GM12801 (cell line): ENCODE measurements around the gene PCNP.

ENCODE experiments used
- TF ChIP-seq, protein P1 (sequence below): IDR thresholded peaks from one replicate; pipeline ENCODE4 v1.5.1; 2011; ENCODE audit warnings: control low read depth; ENCODE audit not compliant: insufficient read length; ENCODE audit errors: extremely low read depth

The PCNP gene

DNA sequence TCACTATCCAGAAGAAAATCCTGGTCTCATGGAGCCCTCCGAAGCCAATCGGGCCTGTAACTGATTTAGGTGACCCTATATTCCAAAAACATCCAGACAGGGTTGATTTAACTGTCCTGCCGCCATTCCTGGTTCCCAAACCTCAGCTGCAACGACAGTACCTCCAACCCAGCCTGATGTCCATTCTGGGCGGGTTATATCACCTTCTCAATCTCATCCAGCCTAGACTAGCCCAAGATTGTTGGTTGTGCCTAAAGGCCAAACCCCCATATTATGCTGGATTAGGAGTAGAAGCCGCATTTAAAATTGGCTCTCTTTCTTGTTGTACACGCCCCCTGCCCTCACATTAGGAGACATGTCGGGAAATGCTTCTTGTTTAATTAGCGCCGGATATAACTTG is 66.3 kb downstream of the PCNP start:
- TF ChIP-seq, protein P1, sequence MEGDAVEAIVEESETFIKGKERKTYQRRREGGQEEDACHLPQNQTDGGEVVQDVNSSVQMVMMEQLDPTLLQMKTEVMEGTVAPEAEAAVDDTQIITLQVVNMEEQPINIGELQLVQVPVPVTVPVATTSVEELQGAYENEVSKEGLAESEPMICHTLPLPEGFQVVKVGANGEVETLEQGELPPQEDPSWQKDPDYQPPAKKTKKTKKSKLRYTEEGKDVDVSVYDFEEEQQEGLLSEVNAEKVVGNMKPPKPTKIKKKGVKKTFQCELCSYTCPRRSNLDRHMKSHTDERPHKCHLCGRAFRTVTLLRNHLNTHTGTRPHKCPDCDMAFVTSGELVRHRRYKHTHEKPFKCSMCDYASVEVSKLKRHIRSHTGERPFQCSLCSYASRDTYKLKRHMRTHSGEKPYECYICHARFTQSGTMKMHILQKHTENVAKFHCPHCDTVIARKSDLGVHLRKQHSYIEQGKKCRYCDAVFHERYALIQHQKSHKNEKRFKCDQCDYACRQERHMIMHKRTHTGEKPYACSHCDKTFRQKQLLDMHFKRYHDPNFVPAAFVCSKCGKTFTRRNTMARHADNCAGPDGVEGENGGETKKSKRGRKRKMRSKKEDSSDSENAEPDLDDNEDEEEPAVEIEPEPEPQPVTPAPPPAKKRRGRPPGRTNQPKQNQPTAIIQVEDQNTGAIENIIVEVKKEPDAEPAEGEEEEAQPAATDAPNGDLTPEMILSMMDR, result no peak

DNA sequence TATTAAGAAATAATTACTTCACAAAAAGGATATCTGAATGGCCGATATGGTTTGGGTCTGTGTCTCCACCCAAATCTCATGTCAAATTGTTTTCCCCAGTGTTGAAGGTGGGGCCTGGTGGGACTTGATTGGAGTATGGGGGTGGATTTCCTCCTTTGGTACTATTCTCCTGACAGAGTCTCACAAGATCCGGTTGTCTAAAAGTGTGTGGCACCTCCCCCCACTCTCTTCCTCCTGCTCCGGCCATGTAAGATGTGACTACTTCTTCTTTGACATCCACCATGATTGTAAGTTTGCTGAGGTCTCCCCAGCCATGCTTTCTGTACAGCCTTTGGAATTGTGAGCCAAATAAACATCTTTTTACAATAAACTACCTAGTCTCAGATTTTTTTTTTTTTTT is 68.5 kb downstream of the PCNP start:
- TF ChIP-seq, protein P1, result no peak

DNA sequence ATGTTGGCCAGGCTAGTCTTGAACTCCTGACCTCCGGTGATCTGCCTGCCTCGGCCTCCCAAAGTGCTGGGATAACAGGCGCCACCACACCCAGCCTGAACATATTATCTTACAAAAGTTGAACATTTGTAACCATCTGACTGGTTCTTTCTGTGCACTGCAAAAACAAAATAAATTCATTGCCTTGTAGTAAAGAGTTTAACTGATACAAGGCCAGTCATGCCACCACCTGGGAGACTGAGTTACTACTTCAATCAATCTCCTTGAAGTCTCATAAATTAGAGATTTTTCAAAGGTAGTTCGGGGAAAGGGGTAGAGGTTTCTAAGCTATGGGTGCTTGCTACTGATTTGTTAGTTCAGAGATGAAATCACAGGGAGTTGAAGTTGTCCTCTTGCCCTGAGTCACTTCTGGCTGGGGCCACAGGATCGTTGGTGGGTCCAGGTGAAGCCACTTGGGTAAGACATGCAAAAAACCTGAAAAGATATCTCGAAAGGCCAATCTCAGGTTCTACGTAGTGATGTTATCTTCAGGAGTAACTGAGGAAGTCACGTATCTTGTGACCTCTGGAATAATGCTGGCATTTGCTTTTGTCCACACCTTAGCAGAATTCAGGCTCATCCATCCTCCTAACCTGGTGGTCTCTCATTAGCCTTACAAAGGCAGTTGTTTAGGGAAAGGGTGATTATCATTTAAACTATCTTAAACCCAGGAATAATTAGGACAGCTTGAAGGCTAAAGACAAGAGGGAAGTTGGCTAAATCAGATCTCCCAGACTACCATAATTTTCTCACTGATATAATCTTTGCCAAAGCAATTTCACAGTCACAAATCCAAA is 69.2 kb downstream of the PCNP start:
- TF ChIP-seq, protein P1, result no peak
